Tibial nerve (tissue), 4 donors: ENCODE measurements around the gene USP53.

Source experiments
- CTCF ChIP-seq, 5 experiments: fragments of 200-600 bp in 3 of 5; fragments of 450-650 bp in 2 of 5; sonication (generic) in 3 of 5; IDR thresholded peaks; one replicate each; pipeline ENCODE4 v1.5.1; 2016 to 2019; ENCODE audit warnings: antibody characterized with exemption in 5 of 5, mild to moderate bottlenecking in 3 of 5, moderate library complexity in 2 of 5
- EP300 ChIP-seq, 2 donors: sonication (generic); formaldehyde crosslinking; IDR thresholded peaks; one replicate each; pipeline ENCODE4 v1.6.1; 2017; ENCODE audit warnings: antibody characterized with exemption in 2 of 2, mild to moderate bottlenecking in 1 of 2
- POLR2A ChIP-seq, 2 donors: fragments of 450-650 bp; IDR thresholded peaks; one replicate each; pipeline ENCODE4 v1.6.1; 2017; ENCODE audit warnings: antibody characterized with exemption in 2 of 2, mild to moderate bottlenecking in 2 of 2, moderate library complexity in 2 of 2

- TF ChIP-seq CTCF (IDR thresholded peaks at IDR 0.05) (no peak), POLR2A (IDR thresholded peaks at IDR 0.05) (no peak), EP300 (IDR thresholded peaks at IDR 0.05) (no peak)
Observed at GRCh38 chr4:119268466-119268865, 56.0 kb downstream of the USP53 start.
